Cerebellar nuclear complex (tissue), 1 donor: Measurements from ENCODE around the gene NCBP2L.
"Not testable (repeated sequence)": the region's sequence is repeated elsewhere in the genome, so short reads cannot be mapped to it uniquely, and the experiment has no call there.

Experiments
- DNase-seq, 2 experiments: peaks; one replicate each; lab custom pipeline; 2025; lab: John Stamatoyannopoulos, UW

The NCBP2L gene

GRCh38 chrX:107810053-107810452 lies 32.5 kb downstream of the NCBP2L start:
- not testable (repeated sequence) for DNase-seq

GRCh38 chrX:107818900-107819521 lies 41.5 kb downstream of the NCBP2L start:
- DNase-seq: no peak

GRCh38 chrX:107823042-107823441 lies 45.5 kb downstream of the NCBP2L start:
- no peak for DNase-seq

- DNase-seq: no peak
Observed at GRCh38 chrX:107823456-107823855, 45.9 kb downstream of the NCBP2L start.

GRCh38 chrX:107825698-107826237 lies 48.2 kb downstream of the NCBP2L start, which contains the start of gene MID2:
TSS of gene MID2 (plus strand) at chrX:107825866. CDS start at chrX:107826427, 561 bp downstream.
- DNase-seq: no peak

GRCh38 chrX:107826238-107827029 lies 48.9 kb downstream of the NCBP2L start:
- DNase-seq: no peak

- no peak for DNase-seq
Observed at GRCh38 chrX:107827030-107827831, 49.7 kb downstream of the NCBP2L start.

- no peak for DNase-seq
Observed at GRCh38 chrX:107827852-107828251, 50.3 kb downstream of the NCBP2L start.

- no peak for DNase-seq
Observed at GRCh38 chrX:107829878-107830277, 52.3 kb downstream of the NCBP2L start.

- DNase-seq: no peak
Observed at GRCh38 chrX:107831071-107831730, 53.7 kb downstream of the NCBP2L start.

- DNase-seq: no peak
Observed at GRCh38 chrX:107834275-107835201, 57.0 kb downstream of the NCBP2L start.

GRCh38 chrX:107836958-107837357 lies 59.4 kb downstream of the NCBP2L start:
- DNase-seq: no peak

- no peak for DNase-seq
Observed at GRCh38 chrX:107840971-107841370, 63.4 kb downstream of the NCBP2L start.

- no peak for DNase-seq
Observed at GRCh38 chrX:107842715-107843400, 65.3 kb downstream of the NCBP2L start.
